Liver (tissue), 9 donors: ENCODE data around the gene ZDHHC14. TPM values are rescaled to one million over a fixed set of nuclear protein-coding genes. Genes with fewer than 3 reads are reported as not detected.

Experiments used
- DNase-seq: peaks from one replicate; pipeline ENCODE4 v3.0.0-alpha.2; 2017; ENCODE audit warnings: low spot score
- H3K27ac ChIP-seq, 2 donors: one replicate each; pipeline ENCODE4 v1.7.0; 2013; ENCODE audit warnings: inconsistent platforms in 2 of 2, low read length in 2 of 2, control low read depth in 1 of 2, low read depth in 1 of 2, mild to moderate bottlenecking in 1 of 2
- H3K27me3 ChIP-seq, 4 donors: one replicate each; pipeline versions ENCODE4 v1.6.1 to v1.7.0; 2013; ENCODE audit warnings: low read length in 3 of 4, inconsistent platforms in 1 of 4, mild to moderate bottlenecking in 1 of 4, moderate library complexity in 1 of 4; ENCODE audit not compliant: control insufficient read depth in 4 of 4, insufficient read depth in 4 of 4
- H3K36me3 ChIP-seq, 4 donors: one replicate each; pipeline versions ENCODE4 v1.6.1 to v1.7.0; 2013; ENCODE audit warnings: low read length in 3 of 4, mild to moderate bottlenecking in 3 of 4, low read depth in 1 of 4, moderate library complexity in 1 of 4; ENCODE audit not compliant: control insufficient read depth in 4 of 4, insufficient read depth in 3 of 4
- H3K4me1 ChIP-seq, 4 donors: one replicate each; pipeline versions ENCODE4 v1.6.1 to v1.7.0; 2013; ENCODE audit warnings: low read length in 3 of 4, mild to moderate bottlenecking in 3 of 4, moderate library complexity in 1 of 4; ENCODE audit not compliant: control insufficient read depth in 4 of 4, insufficient read depth in 4 of 4
- H3K4me3 ChIP-seq, 3 donors: one replicate each; pipeline versions ENCODE4 v1.6.1 to v1.7.0; 2013; ENCODE audit warnings: low read length in 3 of 3, control low read depth in 1 of 3, low read depth in 1 of 3, mild to moderate bottlenecking in 1 of 3
- H3K9ac ChIP-seq, 2 donors: one replicate each; pipeline ENCODE4 v1.7.0; 2013; ENCODE audit warnings: low read length in 2 of 2, mild to moderate bottlenecking in 2 of 2, moderate library complexity in 2 of 2, control low read depth in 1 of 2, low read depth in 1 of 2
- H3K9me3 ChIP-seq, 4 donors: one replicate each; pipeline versions ENCODE4 v1.6.1 to v1.7.0; 2013; ENCODE audit warnings: low read length in 3 of 4; ENCODE audit not compliant: control insufficient read depth in 4 of 4
- EGR1 ChIP-seq, 2 donors: IDR thresholded peaks; 2 replicates each; pipeline ENCODE4 v1.6.1; 2016 to 2018; ENCODE audit warnings: antibody characterized with exemption in 2 of 2, low read depth in 2 of 2
- FOXA1 ChIP-seq: IDR thresholded peaks from 2 replicates; pipeline ENCODE4 v1.6.1; 2016; ENCODE audit warnings: antibody characterized with exemption
- FOXA2 ChIP-seq: IDR thresholded peaks from 2 replicates; pipeline ENCODE4 v1.6.1; 2016; ENCODE audit warnings: antibody characterized with exemption
- GABPA ChIP-seq, 2 donors: IDR thresholded peaks in 1 of 2; conservative IDR thresholded peaks in 1 of 2; 2 replicates each; pipeline ENCODE4 v1.6.1; 2016; ENCODE audit warnings: antibody characterized with exemption in 2 of 2, mild to moderate bottlenecking in 1 of 2, moderate library complexity in 1 of 2
- HNF4A ChIP-seq, 2 donors: conservative IDR thresholded peaks; 2 replicates each; pipeline ENCODE4 v1.6.1; 2016; ENCODE audit warnings: antibody characterized with exemption in 2 of 2, mild to moderate bottlenecking in 2 of 2
- HNF4G ChIP-seq: IDR thresholded peaks from 2 replicates; pipeline ENCODE4 v1.6.1; 2016; ENCODE audit warnings: antibody characterized with exemption
- JUND ChIP-seq, 2 donors: IDR thresholded peaks; 2 replicates each; pipeline ENCODE4 v1.6.1; 2016; ENCODE audit warnings: antibody characterized with exemption in 2 of 2
- MAX ChIP-seq: IDR thresholded peaks from 2 replicates; pipeline ENCODE4 v1.6.1; 2016; ENCODE audit warnings: antibody characterized with exemption
- NR2F2 ChIP-seq: IDR thresholded peaks from 2 replicates; pipeline ENCODE4 v1.6.1; 2016; ENCODE audit warnings: antibody characterized with exemption
- RAD21 ChIP-seq, 2 donors: IDR thresholded peaks; 2 replicates each; pipeline ENCODE4 v1.6.1; 2016; ENCODE audit warnings: antibody characterized with exemption in 2 of 2, mild to moderate bottlenecking in 2 of 2
- REST ChIP-seq: IDR thresholded peaks from 2 replicates; pipeline ENCODE4 v1.6.1; 2016; ENCODE audit warnings: antibody characterized with exemption, mild to moderate bottlenecking
- RXRA ChIP-seq, 2 donors: IDR thresholded peaks; 2 replicates each; pipeline ENCODE4 v1.6.1; 2017 to 2018; ENCODE audit warnings: antibody characterized with exemption in 2 of 2, mild to moderate bottlenecking in 1 of 2
- SP1 ChIP-seq: IDR thresholded peaks from 2 replicates; pipeline ENCODE4 v1.6.1; 2018; ENCODE audit warnings: antibody characterized with exemption, mild to moderate bottlenecking
- TAF1 ChIP-seq: conservative IDR thresholded peaks from 2 replicates; pipeline ENCODE4 v1.6.1; 2016; ENCODE audit warnings: antibody characterized with exemption, mild to moderate bottlenecking
- YY1 ChIP-seq: IDR thresholded peaks from 2 replicates; pipeline ENCODE4 v1.6.1; 2016; ENCODE audit warnings: antibody characterized with exemption, mild to moderate bottlenecking
- ZBTB33 ChIP-seq: IDR thresholded peaks from 2 replicates; pipeline ENCODE4 v1.6.1; 2016; ENCODE audit warnings: antibody characterized with exemption
- WGBS: extraction: QIAGEN DNeasy Blood & Tissue Kit; methylation state at CpG from one replicate; pipeline ENCODE4 v1.1.7; 2013; 5-methylcytosine and 5-hydroxymethylcytosine counted together
- polyA plus RNA-seq, 2 donors: library from polyadenylated mRNA; stranded (reverse) in 1 of 2; unstranded in 1 of 2; fragments of 200-250 nt in 1 of 2; fragments of >200 nt in 1 of 2; fragmentation: Nextera tagmentation in 1 of 2; extraction: Ambion mirVana in 1 of 2; gene quantifications; one replicate each; pipeline versions ENCODE4 v1.2.1 to v1.2.3, GENCODE V29; 2013 to 2015
- total RNA-seq, 2 donors: library from RNA; depleted of rRNA; stranded (reverse); fragments of >200 nt; gene quantifications; one replicate each; pipeline ENCODE4 v1.2.3, GENCODE V29; 2014
- TF ChIP-seq, protein P1 (sequence below): IDR thresholded peaks from 2 replicates; pipeline ENCODE4 v1.6.1; 2016; ENCODE audit warnings: antibody characterized with exemption
- TF ChIP-seq, protein P2 (sequence below): fragments of 150-350 bp; IDR thresholded peaks from 2 replicates; pipeline ENCODE4 v1.5.1; 2017; ENCODE audit warnings: improper control_type of control experiment, low read depth, low read length; ENCODE audit not compliant: missing input control
- donor health status: healthy.
- donor health status: healthy.
- donor health status: healthy.
- donor health status: healthy.
- donor health status: healthy.

The ZDHHC14 gene
- total and polyA plus RNA-seq, 4 donors, result 4.4 to 11.7 (median 8.4) TPM

GRCh38 chr6:157374889-157375443, 6.0 kb upstream of the ZDHHC14 start:
- no peaks in the 10 kb centered on the region for H3K9me3 ChIP-seq
- H3K4me1 ChIP-seq, result peaks cover 1 to 8% (median 5%) of the 10 kb centered on the region in 4 donors
- no peaks in the 10 kb centered on the region for H3K36me3 ChIP-seq
- H3K4me3 ChIP-seq, result no peak overlapping the region
- WGBS, result 78% methylated on average over 6 of the region's 6 CpGs
- H3K27me3 ChIP-seq, result no peaks in the 10 kb centered on the region
- H3K27ac ChIP-seq, result no peak overlapping the region
- no peak overlapping the region for H3K9ac ChIP-seq
- TF ChIP-seq SP1 (no peak), GABPA (IDR thresholded peaks at IDR 0.05 in 1 of 2, conservative IDR thresholded peaks at IDR 0.05 in 1 of 2) (no peak), TAF1 (no peak), RAD21 (IDR thresholded peaks at IDR 0.05) (no peak), FOXA1 (no peak), JUND (IDR thresholded peaks at IDR 0.05) (no peak), ZBTB33 (no peak), HNF4G (no peak), EGR1 (IDR thresholded peaks at IDR 0.05; ENCODE audit: low read depth in 2 of 2) (no peak), YY1 (no peak), REST (no peak), MAX (no peak), FOXA2 (no peak), HNF4A (conservative IDR thresholded peaks at IDR 0.05) (no peak), NR2F2 (no peak), RXRA (IDR thresholded peaks at IDR 0.05) (no peak)
- TF ChIP-seq, protein P1, sequence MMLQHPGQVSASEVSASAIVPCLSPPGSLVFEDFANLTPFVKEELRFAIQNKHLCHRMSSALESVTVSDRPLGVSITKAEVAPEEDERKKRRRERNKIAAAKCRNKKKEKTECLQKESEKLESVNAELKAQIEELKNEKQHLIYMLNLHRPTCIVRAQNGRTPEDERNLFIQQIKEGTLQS, result no peak
- TF ChIP-seq, protein P2, sequence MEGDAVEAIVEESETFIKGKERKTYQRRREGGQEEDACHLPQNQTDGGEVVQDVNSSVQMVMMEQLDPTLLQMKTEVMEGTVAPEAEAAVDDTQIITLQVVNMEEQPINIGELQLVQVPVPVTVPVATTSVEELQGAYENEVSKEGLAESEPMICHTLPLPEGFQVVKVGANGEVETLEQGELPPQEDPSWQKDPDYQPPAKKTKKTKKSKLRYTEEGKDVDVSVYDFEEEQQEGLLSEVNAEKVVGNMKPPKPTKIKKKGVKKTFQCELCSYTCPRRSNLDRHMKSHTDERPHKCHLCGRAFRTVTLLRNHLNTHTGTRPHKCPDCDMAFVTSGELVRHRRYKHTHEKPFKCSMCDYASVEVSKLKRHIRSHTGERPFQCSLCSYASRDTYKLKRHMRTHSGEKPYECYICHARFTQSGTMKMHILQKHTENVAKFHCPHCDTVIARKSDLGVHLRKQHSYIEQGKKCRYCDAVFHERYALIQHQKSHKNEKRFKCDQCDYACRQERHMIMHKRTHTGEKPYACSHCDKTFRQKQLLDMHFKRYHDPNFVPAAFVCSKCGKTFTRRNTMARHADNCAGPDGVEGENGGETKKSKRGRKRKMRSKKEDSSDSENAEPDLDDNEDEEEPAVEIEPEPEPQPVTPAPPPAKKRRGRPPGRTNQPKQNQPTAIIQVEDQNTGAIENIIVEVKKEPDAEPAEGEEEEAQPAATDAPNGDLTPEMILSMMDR, result no peak
- no peak for DNase-seq
